GM06990 (cell line): Measurements from ENCODE around the gene PCCB.

Experiments
- DNase-seq: peaks from one replicate; pipeline ENCODE4 v3.0.0-alpha.2; 2011; ENCODE audit not compliant: insufficient read length; ENCODE audit errors: extremely low read depth
- H3K27me3 ChIP-seq: replicated peaks from 2 replicates; pipeline ENCODE4 v1.6.0; 2011; ENCODE audit warnings: low read length; ENCODE audit not compliant: control insufficient read depth, insufficient read depth
- H3K36me3 ChIP-seq: 2 replicates; pipeline ENCODE4 v1.5.1; 2011; ENCODE audit warnings: low read length; ENCODE audit not compliant: control insufficient read depth, insufficient read depth
- H3K4me3 ChIP-seq: replicated peaks from 2 replicates; pipeline ENCODE4 v1.5.1; 2011; ENCODE audit warnings: low read depth, mild to moderate bottlenecking, control low read depth, low read length
- TF ChIP-seq, protein P1 (sequence below): IDR thresholded peaks from 2 replicates; pipeline ENCODE4 v1.5.1; 2011; ENCODE audit warnings: low read length, control low read depth, mild to moderate bottlenecking, inconsistent platforms; ENCODE audit not compliant: insufficient read depth, poor library complexity, severe bottlenecking

Gene PCCB

DNA sequence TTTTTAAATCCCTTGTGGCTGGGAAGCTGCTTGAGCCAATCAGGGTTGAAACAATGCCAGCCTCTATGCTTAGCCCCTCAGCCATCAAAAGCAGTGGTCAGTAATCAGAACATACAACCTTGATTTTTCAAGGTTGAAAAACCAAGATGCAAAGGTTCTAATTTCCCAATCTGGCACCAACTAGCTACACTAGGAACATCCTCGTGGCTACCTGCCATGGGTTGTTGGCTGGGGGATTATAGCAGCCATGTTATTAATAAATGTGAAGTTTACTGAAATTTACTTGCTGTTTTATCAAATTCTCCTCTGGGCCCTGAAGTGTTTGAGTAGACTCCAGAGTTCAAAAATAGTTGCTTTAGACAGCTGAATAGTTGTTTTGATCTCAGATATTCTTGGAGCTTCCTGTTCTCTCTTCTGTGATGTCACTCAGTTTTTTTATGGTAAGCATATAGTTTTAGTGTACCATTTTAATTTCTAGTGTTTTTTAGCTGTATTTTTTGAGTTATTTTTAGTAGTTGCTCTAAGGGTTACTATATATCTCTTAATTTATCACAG is 31.9 kb downstream of the PCCB start:
- TF ChIP-seq, protein P1, sequence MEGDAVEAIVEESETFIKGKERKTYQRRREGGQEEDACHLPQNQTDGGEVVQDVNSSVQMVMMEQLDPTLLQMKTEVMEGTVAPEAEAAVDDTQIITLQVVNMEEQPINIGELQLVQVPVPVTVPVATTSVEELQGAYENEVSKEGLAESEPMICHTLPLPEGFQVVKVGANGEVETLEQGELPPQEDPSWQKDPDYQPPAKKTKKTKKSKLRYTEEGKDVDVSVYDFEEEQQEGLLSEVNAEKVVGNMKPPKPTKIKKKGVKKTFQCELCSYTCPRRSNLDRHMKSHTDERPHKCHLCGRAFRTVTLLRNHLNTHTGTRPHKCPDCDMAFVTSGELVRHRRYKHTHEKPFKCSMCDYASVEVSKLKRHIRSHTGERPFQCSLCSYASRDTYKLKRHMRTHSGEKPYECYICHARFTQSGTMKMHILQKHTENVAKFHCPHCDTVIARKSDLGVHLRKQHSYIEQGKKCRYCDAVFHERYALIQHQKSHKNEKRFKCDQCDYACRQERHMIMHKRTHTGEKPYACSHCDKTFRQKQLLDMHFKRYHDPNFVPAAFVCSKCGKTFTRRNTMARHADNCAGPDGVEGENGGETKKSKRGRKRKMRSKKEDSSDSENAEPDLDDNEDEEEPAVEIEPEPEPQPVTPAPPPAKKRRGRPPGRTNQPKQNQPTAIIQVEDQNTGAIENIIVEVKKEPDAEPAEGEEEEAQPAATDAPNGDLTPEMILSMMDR, result no peak
- DNase-seq, result no peak
- Histone ChIP-seq H3K36me3 (peaks cover 5% of the 10 kb centered on the region), H3K4me3 (no peak overlapping the region), H3K27me3 (no peaks in the 10 kb centered on the region)

DNA sequence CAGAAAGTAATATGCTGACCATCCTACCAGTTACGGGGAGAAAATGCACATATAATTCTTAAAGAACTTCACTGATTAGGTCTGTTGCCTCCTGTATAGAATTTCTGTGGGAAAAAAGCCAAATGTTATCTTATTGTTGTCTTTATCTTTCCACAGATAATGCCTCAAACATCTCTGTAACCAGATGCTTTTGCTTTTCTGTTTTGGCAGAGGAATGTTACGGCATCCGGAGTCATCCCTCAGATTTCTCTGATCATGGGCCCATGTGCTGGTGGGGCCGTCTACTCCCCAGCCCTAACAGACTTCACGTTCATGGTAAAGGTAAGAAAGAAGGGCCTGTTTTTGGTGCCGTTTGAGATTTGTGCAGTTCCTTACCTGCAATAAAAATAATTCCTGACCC is 33.5 kb downstream of the PCCB start:
- TF ChIP-seq, protein P1, result no peak
- H3K27me3 ChIP-seq, result no peaks in the 10 kb centered on the region
- peaks cover 3% of the 10 kb centered on the region for H3K36me3 ChIP-seq
- no peak for DNase-seq
- no peak overlapping the region for H3K4me3 ChIP-seq

DNA sequence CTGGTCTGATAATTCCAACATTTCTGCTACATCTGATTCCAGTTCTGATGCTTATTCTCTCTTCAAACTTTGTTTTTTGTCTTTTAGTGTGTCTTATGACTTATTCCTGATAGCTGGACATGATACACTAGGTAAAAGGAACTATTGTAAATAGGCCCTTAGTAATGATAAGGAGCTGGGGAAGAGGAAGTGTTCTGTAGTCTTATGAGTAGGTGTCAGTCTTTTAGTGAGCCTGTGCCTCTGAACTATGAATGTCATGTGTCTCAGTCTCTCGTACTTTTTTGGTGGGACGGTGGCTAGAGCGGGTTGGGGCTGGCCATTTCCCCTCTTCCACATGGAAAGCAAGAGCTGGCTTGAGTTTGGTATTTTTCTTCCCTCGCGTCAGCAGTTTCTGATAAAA is 41.2 kb downstream of the PCCB start:
- no peaks in the 10 kb centered on the region for H3K27me3 ChIP-seq
- no peak overlapping the region for H3K4me3 ChIP-seq
- H3K36me3 ChIP-seq, result peaks cover 1% of the 10 kb centered on the region; the same call in 1 of the 2 replicates
- TF ChIP-seq, protein P1, result no peak
- no peak for DNase-seq

DNA sequence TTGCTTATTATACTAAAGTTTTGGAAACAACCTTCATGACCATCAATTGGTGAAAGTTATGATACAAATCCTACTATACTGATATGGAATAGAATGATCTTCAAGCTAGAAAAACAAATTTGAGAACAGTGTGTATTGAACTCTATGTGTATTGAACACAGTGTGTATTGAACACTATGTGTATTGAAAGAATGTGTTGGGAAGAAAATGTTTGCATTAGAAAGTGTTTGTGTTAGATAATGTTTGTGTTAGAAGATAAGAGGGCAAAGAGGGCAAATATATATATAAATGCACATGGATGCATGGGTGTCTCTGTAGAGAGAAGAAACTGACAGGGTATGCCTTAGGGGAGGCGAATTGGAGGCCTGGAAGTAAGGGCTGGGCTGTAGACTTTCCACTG is 42.4 kb downstream of the PCCB start:
- TF ChIP-seq, protein P1, result no peak
- no peak for DNase-seq
- no peaks in the 10 kb centered on the region for H3K27me3 ChIP-seq
- H3K36me3 ChIP-seq, result peaks cover 1% of the 10 kb centered on the region; the same call in 1 of the 2 replicates
- H3K4me3 ChIP-seq, result no peak overlapping the region

DNA sequence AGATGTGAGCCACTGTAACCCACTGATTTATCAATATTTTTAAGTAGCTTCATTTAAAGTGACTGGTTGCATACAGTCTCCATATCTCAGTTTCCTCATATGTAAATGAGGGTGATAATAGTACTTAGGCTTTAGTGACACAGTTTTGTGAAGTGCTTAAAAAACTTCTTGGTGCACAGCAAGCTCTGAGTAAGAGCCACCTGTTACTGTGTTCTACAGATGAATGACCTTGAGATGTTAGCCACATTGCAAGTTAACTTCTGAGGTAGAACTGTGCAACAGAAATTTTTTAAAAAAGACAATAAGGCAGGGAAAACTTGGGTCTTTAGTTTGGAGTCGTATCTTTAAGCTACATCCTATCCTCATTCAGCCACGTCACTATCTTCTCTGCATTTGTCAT is 43.1 kb downstream of the PCCB start:
- Histone ChIP-seq H3K36me3 (peaks cover 6% of the 10 kb centered on the region), H3K4me3 (no peak overlapping the region), H3K27me3 (no peaks in the 10 kb centered on the region)
- no peak for DNase-seq
- TF ChIP-seq, protein P1, result no peak

DNA sequence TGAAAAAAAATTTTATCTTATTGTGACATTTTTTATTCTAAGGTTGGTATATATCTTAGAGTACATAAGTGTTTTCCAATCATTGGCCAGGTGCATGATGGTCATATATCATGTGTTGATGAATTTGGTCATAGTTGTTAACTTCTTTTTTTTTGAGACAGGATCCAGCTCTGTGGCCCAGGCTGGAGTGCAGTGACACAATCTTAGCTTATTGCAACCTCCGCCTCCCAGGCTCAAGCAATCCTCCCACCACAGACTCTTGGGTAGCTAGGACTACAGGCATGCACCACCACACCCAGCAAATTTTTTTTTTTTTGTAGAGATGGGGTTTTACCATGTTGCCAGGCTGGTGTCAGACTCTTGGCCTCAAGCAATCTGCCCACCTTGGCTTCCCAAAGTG is 44.0 kb downstream of the PCCB start:
- no peaks in the 10 kb centered on the region for H3K27me3 ChIP-seq
- H3K4me3 ChIP-seq, result no peak overlapping the region
- DNase-seq, result no peak
- H3K36me3 ChIP-seq, result peaks cover 6% of the 10 kb centered on the region
- TF ChIP-seq, protein P1, result no peak
